ENCODE measurements around the gene SGPL1. TPM values are rescaled to one million over a fixed set of nuclear protein-coding genes. Genes with fewer than 3 reads are reported as not detected.

Gene SGPL1
- total RNA-seq, 6 experiments from 2014 or later: 33.2 to 50.1 (median 38.0) TPM

DNA sequence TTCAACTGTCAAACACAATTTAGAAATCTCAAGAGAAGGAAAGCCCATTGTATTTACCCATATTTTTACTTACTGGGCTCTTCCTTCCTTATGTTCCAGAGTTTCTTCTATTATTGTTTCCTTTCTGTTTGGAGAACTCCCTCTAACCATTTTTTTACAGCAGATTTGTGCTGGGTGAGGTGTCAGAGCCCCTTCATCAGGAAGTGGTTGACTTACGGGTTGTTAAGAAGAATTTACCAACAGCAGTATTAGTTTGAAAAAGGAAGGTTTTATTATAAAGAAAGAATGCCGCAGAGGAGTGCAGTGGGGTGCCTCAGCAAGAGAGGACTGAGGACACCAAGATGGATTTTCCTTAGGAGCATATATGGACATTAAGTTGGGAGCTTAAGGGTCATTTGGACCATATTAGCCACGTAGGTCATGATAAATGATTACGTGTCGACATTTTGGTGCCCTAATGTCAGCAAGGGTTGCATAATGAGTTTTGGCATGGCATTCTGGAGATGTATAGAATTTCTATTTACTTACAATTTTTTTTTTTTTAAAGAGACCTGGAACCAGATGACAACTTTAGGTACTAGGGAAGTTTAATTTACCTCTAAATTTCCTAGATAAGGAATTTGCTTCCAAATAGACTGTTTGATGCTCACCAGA lies 24.2 kb upstream of the SGPL1 start:
- Histone ChIP-seq H3K27me3 (no peaks in the 10 kb centered on the region), H3K4me1 (no peaks in the 10 kb centered on the region), H3K4me3 (no peak overlapping the region), H3K27ac (no peak overlapping the region), H3K36me3 (no peaks in the 10 kb centered on the region), H3K9me3 (no peaks in the 10 kb centered on the region)
- intact Hi-C loops (cut with DNase I): no loop called here
- TF ChIP-seq CTCF (IDR thresholded peaks at IDR 0.05) (no peak), POLR2A (IDR thresholded peaks at IDR 0.05) (no peak)
- DNase-seq (no peak), ATAC-seq (no peak)
- 56% methylated on average over 5 of the region's 5 CpGs for WGBS (ENCODE audit: insufficient coverage, low coverage, low lambda C conversion rate, missing lambda C conversion rate)

GRCh38 chr10:70795613-70796012 lies 20.1 kb upstream of the SGPL1 start:
- WGBS (ENCODE audit: insufficient coverage, low coverage, low lambda C conversion rate, missing lambda C conversion rate): 100% methylated on average over 1 of the region's 1 CpG
- H3K4me1 ChIP-seq: no peaks in the 10 kb centered on the region
- no peaks in the 10 kb centered on the region for H3K27me3 ChIP-seq
- no peak overlapping the region for H3K27ac ChIP-seq
- no peak for DNase-seq
- no peak overlapping the region for H3K4me3 ChIP-seq
- no peaks in the 10 kb centered on the region for H3K36me3 ChIP-seq
- intact Hi-C loops (cut with DNase I): no loop called here
- no peak for ATAC-seq
- H3K9me3 ChIP-seq: no peaks in the 10 kb centered on the region
- no peak for TF ChIP-seq POLR2A (IDR thresholded peaks at IDR 0.05)
- TF ChIP-seq CTCF (IDR thresholded peaks at IDR 0.05): no peak

GRCh38 chr10:70797840-70798239 lies 17.9 kb upstream of the SGPL1 start:
- Histone ChIP-seq H3K4me1 (no peaks in the 10 kb centered on the region), H3K4me3 (no peak overlapping the region), H3K27ac (no peak overlapping the region), H3K27me3 (no peaks in the 10 kb centered on the region), H3K9me3 (no peaks in the 10 kb centered on the region), H3K36me3 (no peaks in the 10 kb centered on the region)
- WGBS (ENCODE audit: insufficient coverage, low coverage, low lambda C conversion rate, missing lambda C conversion rate): 34% methylated on average over 2 of the region's 7 CpGs
- intact Hi-C loops (cut with DNase I): no loop called here
- no peak for TF ChIP-seq POLR2A (IDR thresholded peaks at IDR 0.05)
- no peak for TF ChIP-seq CTCF (IDR thresholded peaks at IDR 0.05)
- no peak for ATAC-seq
- no peak for DNase-seq

DNA sequence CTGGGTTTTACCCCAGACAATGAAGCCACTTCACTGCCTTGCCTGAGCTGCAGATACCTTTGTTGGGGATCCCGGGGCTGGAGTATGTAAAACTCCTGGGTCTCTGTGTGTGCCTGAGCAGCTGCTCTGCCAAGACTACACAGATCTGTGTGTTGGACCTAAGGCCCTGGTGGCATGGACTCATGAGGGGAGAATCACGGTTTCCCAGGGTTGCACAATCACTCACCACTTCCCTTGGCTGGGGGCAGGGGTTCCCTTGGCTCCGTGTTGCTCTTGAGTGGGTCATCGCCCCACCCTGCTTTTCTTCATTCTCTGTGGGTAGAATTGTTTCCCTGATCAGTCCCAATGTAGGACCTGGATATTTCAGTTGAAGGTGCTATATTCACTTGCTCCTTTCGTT lies 16.6 kb upstream of the SGPL1 start:
- Histone ChIP-seq H3K27ac (no peak overlapping the region), H3K4me3 (no peak overlapping the region), H3K36me3 (no peaks in the 10 kb centered on the region), H3K27me3 (no peaks in the 10 kb centered on the region), H3K9me3 (no peaks in the 10 kb centered on the region), H3K4me1 (no peaks in the 10 kb centered on the region)
- WGBS (ENCODE audit: insufficient coverage, low coverage, low lambda C conversion rate, missing lambda C conversion rate): 28% methylated on average over 4 of the region's 5 CpGs
- intact Hi-C loops (cut with DNase I): no loop called here
- DNase-seq (no peak), ATAC-seq (peak in 1 of 4 donors; percentile 29)
- no peak for TF ChIP-seq POLR2A (IDR thresholded peaks at IDR 0.05)
- no peak for TF ChIP-seq CTCF (IDR thresholded peaks at IDR 0.05)

DNA sequence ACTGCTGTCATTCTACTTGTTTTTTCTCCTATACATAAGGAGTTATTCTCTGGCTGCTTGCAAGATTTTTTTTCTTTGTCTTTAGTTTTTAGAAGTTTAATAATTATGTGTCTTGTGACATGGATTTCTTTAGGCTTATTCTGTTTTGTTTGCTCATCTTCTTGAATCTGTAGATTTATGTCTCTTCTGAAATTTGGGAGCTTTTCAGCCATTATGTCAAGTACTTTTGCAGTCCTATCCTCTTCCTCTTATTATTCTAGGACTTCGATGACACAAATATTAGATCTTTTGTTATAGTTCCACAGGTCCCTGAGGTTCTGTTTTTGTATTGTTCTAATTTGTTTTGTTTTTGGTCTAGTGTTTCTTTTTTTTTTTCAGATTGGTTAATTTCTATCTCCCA lies 13.9 kb upstream of the SGPL1 start:
- no peaks in the 10 kb centered on the region for H3K27me3 ChIP-seq
- H3K4me3 ChIP-seq: no peak overlapping the region
- H3K9me3 ChIP-seq: no peaks in the 10 kb centered on the region
- H3K27ac ChIP-seq: no peak overlapping the region
- intact Hi-C loops (cut with DNase I): no loop called here
- WGBS (ENCODE audit: insufficient coverage, low coverage, low lambda C conversion rate, missing lambda C conversion rate): 56% methylated on average over 1 of the region's 1 CpG
- ATAC-seq (no peak), DNase-seq (no peak)
- no peaks in the 10 kb centered on the region for H3K4me1 ChIP-seq
- H3K36me3 ChIP-seq: no peaks in the 10 kb centered on the region
- TF ChIP-seq POLR2A (IDR thresholded peaks at IDR 0.05) (no peak), CTCF (IDR thresholded peaks at IDR 0.05) (no peak)
